Measurements from ENCODE around the gene ANKH.

- TF ChIP-seq, protein P1, sequence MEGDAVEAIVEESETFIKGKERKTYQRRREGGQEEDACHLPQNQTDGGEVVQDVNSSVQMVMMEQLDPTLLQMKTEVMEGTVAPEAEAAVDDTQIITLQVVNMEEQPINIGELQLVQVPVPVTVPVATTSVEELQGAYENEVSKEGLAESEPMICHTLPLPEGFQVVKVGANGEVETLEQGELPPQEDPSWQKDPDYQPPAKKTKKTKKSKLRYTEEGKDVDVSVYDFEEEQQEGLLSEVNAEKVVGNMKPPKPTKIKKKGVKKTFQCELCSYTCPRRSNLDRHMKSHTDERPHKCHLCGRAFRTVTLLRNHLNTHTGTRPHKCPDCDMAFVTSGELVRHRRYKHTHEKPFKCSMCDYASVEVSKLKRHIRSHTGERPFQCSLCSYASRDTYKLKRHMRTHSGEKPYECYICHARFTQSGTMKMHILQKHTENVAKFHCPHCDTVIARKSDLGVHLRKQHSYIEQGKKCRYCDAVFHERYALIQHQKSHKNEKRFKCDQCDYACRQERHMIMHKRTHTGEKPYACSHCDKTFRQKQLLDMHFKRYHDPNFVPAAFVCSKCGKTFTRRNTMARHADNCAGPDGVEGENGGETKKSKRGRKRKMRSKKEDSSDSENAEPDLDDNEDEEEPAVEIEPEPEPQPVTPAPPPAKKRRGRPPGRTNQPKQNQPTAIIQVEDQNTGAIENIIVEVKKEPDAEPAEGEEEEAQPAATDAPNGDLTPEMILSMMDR (conservative IDR thresholded peaks at IDR 0.05 in 1 of 2, IDR thresholded peaks at IDR 0.05 in 1 of 2; ENCODE audit: extremely low read depth in 1 of 2, insufficient read depth in 1 of 2, low read depth in 1 of 2, low read length in 2 of 2): no peak
- TF ChIP-seq EZH2 (IDR thresholded peaks at IDR 0.05; ENCODE audit: borderline replicate concordance, low read length): no peak
Observed at GRCh38 chr5:14777187-14777586, 94.4 kb downstream of the ANKH start.
